GM21447 (cell line): ENCODE results near the gene SNW1.
"Not testable (repeated sequence)": the region's sequence is repeated elsewhere in the genome, so short reads cannot be mapped to it uniquely, and the experiment has no call there.

Experiments used
- ATAC-seq: cut with Tn5 transposase; IDR thresholded peaks from one replicate; pipeline ENCODE4 v1.9.1; 2021; ENCODE audit not compliant: unreplicated experiment

The SNW1 gene

GRCh38 chr14:77752799-77753516 is 8.0 kb downstream of the SNW1 start:
- ATAC-seq, result no peak

DNA sequence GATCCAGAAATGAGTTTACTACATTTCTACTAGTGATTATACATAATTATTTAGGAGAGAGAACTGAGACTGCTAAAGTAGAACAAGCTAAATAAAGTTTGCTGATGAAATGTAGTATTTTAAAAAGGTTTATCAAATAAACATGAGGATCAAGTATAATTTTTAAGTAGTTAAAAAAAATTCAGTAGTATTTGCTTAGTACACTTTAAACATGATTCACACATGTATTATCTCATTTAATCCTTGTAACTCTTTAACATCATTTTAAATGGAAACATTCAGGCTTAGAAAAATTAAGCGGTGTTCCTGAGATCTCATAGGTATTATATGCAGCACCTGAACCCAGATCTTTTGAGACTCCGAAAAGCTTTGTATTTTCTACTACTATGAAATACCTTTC is 8.7 kb downstream of the SNW1 start:
- no peak for ATAC-seq

DNA sequence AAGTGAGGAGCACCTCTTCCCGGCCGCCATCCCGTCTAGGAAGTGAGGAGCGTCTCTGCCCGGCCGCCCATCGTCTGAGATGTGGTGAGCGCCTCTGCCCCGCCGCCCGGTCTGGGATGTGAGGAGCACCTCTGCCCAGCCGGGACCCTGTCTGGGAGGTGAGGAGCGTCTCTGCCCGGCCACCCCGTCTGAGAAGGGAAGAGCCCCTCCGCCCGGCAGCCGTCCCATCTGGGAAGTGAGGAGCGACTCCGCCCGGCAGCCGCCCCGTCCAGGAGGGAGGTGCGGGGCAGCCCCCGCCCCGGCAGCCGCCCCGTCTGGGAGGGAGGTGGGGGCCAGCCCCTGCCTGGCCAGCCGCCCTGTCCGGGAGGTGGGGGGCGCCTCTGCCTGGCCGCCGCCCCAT is 13.5 kb downstream of the SNW1 start:
- ATAC-seq, result not testable (repeated sequence)

DNA sequence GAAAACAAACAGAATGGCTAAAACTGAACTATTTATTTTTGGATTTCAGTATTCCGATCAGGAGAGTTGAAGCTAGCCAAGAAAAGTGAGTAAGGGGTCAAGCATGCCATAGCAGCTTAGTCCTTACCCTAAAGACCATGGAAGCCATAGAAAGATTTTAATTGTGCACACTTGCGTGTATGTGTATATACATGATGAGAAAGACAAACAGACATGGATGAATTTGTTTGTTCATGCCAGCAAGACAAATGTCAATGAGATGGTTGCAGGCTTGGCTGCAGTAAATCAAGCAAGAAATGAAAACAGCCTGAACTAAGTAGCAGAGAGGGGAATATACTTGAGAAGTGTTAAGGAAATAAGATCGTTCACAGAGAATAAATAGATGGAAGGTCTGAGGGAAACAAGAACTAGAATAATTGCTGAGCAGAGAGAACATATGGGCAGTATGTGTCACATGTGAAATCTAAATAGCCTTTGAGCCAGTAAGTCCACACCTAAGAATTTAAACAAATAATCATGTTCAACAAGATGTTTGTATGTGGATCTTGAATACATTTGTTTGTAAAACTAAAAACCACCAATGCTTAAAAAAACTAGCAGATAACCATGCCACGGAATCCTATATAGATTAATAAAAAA is 14.8 kb downstream of the SNW1 start:
- no peak for ATAC-seq

DNA sequence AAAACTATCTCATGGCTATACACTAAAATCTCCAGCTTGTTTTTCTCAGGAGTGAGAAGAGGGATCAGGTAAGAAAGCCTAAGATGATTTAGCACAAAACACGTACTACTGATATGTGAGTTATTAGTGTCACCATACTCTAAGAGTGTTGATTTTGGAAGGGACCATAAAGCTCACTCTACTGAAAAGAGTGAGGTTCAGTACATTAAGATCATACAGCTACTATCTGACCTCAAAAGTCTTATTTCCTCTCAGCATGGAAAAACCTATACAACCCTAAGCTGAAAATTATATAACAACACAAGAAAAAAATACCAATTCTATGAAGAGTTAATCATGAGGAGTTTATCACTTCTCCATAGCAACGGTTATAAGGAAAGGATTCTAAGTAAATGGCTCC is 19.5 kb downstream of the SNW1 start:
- ATAC-seq, result no peak

DNA sequence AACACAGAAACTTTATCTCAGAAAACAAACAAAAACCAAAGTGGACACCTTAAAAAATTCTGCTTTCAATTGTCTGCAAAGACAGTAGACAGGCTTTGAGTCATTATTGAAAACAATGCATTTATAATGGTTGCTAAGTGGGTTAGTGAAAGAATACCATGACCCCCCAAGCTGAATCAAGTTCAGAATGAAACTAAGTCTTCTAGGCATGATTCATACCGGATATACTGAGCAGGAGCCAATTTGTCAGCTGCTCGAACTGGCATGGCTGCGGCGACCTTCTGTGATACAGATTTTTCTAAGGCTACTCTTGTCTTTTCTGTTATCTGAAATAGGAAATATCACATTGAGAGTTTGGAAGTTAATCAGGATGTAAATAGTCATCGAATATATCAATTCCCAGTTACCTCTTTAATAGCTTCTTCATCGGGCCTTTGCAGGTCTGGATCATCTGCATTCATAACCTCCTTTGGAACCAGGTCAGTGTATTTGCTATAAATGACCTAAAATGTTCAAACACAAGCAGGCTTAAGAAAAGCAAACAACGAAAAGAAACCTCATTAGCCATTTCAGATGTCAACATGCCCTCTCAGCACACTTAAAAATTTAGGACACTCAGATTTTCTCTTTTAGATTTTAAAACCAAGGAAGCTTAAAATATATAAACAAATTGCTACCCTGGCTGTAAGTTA is 22.3 kb downstream of the SNW1 start:
- no peak for ATAC-seq

DNA sequence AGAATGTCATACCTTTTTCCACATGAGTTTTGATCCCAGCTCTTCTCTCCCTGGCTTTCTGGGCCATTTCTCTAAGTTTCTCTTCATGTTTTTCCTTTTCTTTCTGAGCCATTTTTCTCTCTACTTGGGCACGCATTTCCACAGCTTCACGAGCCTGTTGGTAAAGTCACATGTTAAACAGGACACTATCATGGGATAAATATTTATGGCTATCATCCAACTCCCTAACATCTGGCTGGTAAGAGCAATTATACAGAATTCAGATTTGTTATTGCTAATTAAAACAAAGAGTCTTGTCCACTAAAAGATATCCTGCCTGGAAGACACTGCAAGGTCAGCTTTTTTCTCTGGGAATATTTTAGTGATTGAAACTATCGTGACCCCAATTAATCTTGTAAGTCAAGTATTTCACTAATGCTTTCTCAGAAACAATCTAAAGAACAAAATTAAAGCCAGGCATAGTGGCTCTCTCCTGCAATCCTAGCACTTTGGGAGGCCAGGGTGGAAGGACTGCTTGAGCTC is 29.9 kb downstream of the SNW1 start:
- no peak for ATAC-seq

DNA sequence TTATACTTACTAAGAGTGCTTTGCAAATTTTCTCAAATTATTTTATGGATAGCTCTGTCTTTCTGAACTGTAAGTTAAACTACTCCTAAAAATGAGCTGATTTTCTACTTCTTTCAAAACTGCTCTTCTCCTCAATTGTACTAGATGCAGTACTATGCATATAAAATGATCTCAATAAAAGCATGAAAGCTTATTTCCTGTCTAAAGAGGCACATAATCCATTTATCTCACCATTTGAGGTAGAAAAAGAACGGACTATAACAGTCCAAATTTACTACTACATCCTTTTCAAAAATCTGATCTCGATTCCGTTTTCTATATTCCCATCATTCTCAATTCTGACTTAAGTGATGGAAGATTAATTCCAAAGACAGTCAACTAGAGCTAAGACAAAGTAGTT is 38.7 kb downstream of the SNW1 start:
- ATAC-seq, result no peak

- ATAC-seq, result no peak
Observed at GRCh38 chr14:77721437-77721836, 39.5 kb downstream of the SNW1 start.

GRCh38 chr14:77717608-77718305 is 43.2 kb downstream of the SNW1 start:
- ATAC-seq, result no peak

DNA sequence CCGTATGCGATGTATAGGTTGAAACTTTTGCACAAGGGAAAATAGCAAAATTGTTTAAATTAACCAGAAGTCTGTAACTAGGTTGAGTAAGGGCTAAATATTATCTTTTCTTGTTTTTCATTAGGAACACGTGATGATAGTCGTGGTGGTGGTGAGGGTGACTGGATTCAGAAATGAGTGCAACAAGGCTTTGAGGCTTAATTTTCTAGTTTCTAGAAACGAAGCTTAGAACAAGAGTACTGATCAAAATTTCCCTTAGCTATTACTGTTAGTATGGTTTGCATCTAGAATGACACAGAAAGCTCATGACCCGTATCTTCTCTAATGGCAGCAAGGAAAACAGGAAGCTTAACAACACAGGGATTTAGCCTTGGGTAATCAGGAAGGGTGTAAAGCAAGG is 46.0 kb downstream of the SNW1 start:
- ATAC-seq, result no peak

GRCh38 chr14:77710364-77710763 is 50.6 kb downstream of the SNW1 start:
- ATAC-seq, result no peak

GRCh38 chr14:77709412-77709811 is 51.5 kb downstream of the SNW1 start:
- ATAC-seq, result no peak

GRCh38 chr14:77708749-77709148 is 52.2 kb downstream of the SNW1 start:
- ATAC-seq, result no peak

- peak; percentile 95 for ATAC-seq
Observed at GRCh38 chr14:77707724-77708408, 53.1 kb downstream of the SNW1 start, which contains the start of the genes ALKBH1 and SLIRP. TSS of gene ALKBH1 (minus strand) at chr14:77708023. CDS start at chr14:77708004, 19 bp downstream. TSS of gene SLIRP (plus strand) at chr14:77708103. CDS start at chr14:77708112, 9 bp downstream.

DNA sequence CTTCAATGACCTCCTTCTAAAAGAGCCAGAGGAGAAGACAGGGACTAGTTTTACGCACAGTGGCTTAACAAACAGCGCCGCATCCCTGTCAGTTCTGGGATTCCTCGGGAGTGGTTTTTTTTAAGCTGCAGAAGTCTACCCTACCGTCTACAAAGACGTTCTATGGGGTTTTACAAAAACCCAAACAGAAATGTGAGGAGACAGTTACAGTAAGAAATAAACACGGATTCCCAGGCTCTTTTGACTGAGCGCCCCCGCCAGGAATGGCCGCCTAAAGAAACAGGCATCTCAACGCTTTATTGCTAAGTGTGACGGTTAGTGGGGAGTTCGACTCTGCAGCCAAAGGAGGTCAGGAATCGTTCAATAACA is 53.6 kb downstream of the SNW1 start:
- ATAC-seq, result peak; percentile 38

DNA sequence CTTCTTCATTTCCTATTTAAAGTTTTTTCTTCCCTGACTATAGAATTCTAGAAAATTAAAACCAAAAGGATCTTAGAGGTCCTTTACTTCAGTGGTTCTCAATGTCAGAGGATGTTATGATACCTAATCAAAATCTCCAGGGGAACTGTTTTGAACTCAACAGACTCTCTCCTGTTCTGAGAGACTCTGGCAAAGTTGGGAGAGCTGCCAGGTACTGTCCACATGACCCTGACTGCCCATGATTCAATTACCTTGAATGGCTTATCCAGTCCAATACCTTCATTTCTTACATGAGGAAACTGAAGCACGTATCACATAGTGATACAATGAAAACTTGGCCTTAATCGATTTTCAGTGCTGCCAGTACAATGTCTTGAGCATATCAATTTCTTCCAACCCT is 69.7 kb downstream of the SNW1 start:
- no peak for ATAC-seq

DNA sequence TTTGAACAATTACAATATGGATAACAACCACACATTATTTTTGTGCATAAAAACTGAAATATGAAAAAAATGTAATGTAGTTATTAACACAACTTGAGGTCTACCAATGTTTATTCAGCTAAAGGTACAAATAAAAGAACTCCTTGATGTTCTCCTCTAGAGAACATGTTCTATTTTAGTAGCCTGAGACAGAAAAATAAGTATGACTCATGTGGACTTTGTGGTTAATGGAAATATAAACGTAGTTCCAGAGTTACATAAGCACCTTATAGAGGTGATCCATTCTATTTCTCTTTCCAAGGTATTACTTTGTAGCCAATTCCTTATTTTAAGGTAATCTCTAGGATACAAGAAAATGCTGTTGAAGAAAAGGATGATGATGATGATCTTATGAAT is 78.8 kb downstream of the SNW1 start:
- no peak for ATAC-seq

GRCh38 chr14:77681196-77682157 is 79.5 kb downstream of the SNW1 start:
- no peak for ATAC-seq

DNA sequence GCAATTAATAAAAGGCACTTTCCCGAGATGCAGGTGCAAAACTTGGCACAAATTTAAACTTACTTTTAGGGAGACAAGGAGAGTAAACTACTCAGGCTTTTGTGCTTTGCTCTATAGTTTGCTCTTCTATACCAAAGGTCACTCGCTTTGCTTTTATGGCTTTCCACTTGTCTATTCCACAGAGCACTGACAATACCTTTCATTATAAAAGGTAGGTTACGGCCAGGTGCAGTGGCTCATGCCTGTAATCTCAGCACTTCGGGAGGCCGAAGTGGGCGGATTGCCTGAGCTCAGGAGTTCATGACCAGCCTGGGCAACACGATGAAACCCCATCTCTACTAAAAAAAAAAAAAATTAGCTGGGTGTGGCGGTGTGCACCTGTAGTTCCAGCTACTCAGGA is 86.0 kb downstream of the SNW1 start:
- no peak for ATAC-seq
